NOMO-1 treated with DMSO at 0.1 percent for 48 hours (cell line): ENCODE data around the gene AP1G2.

Source experiments
- DNase-seq: peaks from one replicate; lab custom pipeline; 2025; ENCODE audit not compliant: unreplicated experiment; lab: John Stamatoyannopoulos, UW

The AP1G2 gene

DNA sequence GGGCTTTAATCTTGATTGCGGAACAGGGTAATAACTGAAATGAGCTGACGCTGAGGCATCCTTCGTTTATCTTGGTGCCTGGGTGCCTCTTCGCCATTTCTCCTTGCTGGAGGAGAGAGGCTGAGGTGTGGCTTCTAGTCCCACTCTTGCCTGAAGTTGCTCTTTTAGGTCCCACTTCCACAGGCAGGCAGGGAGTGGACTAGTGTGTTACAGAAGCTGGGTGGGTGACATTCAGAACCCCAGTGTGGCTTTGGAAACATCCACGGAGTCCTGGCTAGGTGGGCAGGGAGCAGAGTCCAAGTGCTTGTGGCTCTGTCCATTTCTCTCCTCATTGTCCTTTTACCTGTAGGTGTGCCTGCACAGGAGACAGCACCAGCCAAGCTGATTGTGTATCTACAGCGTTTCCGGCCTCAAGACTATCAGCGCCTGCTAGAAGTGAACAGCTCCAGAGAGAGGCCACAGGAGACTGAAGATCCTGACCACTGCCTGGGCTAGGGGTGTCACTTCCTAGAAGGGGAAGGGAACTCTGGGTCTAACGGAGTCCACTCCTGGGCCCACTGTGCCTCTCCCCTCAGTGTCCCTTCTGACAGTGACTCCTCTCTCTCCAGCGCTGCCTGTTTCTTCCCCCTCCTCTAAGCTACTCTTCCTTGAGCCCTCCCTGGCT is 9.1 kb downstream of the AP1G2 start:
- no peak for DNase-seq

DNA sequence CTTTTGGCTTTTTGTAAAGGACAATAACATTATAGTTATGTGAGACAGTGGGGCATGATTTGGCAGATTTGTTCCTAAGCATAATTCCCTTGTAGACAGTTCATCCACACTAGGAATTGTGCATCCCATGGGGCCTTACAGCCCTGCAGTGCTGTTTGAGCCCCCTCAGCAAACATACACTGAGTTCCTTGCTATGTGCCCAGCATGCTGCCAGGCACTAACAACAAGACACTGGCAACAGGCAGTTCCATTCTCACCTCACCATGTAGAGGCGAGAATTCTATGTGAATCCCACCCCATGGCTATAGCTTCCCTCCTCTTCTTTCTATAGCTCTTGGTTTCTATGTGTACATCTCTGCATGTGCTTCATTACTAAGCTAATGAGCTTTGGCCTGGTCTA is 9.6 kb downstream of the AP1G2 start:
- no peak for DNase-seq

DNA sequence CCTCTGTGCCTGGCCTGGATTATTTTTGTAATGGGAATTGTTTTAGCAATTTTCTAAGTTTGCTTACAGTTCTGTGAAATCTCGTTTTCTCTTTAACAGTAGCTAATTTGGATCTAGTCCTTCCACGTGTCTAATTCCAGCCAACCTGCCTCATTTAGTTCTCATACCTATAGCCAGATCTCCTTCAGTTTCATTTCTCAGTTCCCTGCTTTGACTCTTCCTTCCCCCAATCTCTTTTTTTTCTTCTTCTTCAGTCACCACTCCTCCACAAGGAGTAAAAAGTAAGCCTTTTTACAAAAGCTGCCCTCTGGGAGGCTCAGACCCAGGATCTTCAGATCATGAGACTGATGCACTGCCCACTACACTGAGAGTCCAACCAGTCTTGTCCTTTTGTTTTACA is 10.1 kb downstream of the AP1G2 start:
- no peak for DNase-seq

DNA sequence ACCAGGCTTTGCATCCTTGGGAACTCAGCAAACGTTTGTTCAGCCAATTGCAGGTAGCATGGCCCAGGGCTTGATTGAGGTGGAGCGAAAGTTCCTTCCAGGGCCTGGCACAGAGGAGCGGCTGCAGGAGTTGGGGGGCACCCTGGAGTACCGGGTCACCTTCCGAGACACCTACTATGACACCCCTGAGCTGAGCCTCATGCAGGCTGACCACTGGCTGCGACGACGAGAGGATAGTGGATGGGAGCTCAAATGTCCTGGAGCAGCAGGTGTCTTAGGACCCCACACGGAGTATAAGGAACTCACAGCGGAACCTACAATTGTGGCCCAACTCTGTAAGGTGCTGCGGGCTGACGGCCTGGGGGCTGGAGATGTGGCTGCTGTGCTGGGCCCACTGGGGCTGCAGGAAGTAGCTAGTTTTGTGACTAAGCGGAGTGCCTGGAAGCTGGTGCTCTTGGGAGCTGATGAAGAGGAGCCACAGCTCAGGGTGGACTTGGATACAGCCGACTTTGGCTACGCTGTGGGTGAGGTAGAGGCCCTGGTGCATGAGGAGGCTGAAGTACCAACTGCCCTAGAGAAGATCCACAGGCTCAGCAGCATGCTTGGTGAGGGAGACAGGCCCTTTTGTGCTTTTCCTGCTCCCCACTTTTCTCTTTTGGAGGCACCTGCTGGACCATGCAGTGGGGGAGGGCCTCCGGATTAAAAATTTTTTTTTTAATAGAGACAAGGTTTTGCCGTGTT is 10.7 kb downstream of the AP1G2 start:
- DNase-seq = peak; percentile 31

DNA sequence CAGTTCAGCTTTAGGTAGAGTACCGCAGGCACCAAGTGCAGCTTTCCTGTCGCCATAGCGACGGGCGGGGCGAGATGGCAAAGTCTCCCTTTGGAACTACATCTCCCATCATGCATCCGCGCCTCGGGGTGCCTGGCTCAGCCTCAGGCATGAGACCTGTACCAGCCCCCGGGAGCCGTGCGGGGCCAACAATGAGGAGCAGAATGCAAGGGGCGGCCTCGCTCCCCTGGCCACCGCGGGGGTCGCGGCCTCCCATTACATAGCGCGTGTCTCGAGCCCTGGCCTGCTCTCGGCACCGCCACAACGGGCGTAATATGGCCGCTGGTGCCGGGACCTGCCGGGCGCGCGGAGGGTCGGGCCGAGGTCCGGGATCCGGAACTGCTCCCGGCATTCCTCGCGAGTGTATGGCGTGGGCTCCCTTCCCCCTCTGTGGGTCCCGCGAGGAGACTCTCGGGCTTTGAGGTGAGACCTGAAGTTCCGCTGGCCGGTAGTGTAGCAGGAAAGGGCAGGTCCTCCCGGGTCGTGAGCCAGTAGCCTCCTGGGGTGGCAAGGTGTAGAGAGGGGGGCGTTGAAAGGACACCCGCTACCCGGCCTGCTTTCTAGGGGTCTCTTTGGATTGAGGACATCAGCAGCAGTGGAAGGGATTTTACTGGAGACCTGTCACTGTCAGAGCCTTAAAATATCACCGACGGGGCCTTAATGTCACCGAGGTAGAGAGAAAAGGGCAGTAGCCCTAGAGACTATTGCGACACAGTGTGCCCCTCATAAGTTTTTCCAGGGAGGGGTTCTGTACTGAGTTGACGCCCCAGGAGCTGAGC is 11.5 kb downstream of the AP1G2 start, which contains the start of gene THTPA:
Gene THTPA, plus strand, starts transcription at position 390 of the 818 bp plus-strand sequence. CDS start 487 bp downstream, outside the sequence.
- DNase-seq = peak; percentile 87

DNA sequence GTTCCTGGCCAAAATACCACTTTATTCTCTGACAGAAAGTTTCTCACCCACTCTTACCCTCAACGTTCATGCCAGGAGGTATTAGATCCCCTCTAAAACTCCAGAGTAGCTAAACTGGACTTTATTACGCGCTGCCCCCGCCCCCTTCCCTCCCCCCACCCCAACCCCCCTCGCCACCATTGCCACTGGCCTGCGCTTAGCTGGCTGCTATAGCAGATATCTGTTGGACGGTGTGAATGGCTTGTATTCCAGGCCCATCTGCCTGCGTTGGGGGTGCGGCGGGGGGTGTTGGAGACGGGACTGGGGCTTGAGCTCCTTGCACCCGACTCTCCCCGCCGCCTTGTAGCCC is 12.1 kb downstream of the AP1G2 start:
- DNase-seq = no peak

DNA sequence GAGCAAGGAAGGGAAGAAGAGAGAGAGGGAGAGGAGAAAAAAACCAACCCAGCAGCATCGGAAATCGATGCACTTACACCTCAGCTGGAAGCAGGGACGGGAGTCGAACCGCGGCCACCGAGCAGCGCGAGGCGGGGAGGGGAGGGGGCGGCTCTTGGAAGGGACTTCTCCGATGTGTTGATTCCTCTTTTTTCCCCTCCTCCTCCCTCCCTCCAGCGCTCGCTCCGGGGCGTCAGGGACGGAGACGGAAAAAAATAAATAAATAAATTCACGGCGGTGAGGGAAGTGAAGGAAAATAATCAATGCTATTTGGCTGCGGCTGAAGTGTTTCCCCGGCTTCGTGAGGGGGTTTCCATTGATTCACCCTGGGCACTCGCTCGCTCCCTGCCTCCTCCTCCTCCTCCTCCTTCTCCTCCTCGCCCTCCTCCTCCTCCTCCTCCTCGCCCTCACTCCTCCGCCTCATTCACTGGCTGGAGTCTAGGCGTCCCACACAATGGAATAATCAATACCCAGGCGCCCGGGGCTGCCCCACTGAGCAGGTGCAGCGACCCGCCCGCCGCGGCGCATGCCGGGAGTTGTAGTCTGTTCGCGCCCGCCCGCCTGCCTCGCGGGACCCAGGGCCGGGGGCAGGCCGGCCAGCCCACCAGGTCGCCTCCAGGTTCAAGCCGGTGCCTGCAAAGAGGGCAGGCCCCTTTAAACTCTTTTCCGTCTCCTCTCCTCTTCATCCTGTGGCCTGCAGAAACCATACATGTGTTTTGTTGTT is 16.1 kb downstream of the AP1G2 start, which contains the start of gene ZFHX2:
Gene ZFHX2, minus strand, starts transcription at position 500 of the 763 bp plus-strand sequence. CDS start 16,440 bp downstream, outside the sequence.
- DNase-seq = peak; percentile 43

DNA sequence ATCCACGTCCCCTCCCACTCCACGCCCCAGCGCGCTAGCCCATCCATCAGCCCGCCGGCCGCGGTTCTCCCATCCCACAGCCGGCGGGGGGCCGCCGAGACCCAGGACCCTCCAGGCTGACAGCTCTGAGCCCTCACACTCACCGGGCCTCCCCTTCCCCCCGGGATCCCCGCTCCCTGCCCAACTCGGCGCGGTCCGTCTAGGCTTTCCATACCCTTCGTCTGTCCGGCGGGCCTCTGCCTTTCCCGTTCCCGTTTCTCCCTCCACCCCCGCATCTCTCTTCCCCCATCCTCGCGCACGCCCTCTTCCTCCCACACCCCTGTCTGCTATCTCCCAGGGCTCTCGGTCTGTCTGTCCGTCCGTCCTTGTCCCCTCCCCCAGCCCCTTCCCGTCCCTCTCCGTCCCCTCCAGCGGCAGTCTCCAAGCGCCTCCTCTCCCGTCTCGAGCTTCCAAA is 16.8 kb downstream of the AP1G2 start:
- no peak for DNase-seq

DNA sequence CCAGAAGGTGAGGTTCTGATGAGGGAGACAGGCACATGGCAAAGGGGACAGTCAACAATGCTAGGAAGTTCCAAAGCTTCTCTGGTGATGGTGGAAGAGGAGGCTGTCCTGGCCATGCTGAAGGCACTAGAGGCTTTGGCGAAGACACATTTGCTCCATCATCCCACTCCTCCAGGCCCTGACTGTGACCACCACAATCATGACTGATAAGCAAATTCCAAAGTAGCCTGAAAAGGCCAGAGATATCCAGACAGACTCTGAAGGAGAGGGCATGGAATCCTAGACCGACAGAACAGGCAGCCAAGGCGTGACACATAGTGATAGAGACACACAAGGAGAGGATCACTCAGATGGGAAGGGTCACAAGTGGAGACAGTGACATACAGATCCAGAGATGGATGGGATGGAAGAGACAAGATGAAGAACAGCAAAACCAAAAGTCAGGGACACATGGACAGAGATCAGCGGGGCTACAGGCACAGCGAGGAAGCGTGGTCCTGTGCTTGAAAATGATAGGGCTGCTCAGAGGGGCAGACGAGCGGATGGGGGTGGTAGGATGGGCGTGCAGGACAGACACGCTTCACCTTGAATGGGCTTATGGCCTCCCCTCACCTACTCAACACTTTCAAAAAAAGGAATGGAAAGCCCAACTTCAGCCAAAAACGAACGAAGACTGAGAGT is 17.3 kb downstream of the AP1G2 start:
- no peak for DNase-seq

DNA sequence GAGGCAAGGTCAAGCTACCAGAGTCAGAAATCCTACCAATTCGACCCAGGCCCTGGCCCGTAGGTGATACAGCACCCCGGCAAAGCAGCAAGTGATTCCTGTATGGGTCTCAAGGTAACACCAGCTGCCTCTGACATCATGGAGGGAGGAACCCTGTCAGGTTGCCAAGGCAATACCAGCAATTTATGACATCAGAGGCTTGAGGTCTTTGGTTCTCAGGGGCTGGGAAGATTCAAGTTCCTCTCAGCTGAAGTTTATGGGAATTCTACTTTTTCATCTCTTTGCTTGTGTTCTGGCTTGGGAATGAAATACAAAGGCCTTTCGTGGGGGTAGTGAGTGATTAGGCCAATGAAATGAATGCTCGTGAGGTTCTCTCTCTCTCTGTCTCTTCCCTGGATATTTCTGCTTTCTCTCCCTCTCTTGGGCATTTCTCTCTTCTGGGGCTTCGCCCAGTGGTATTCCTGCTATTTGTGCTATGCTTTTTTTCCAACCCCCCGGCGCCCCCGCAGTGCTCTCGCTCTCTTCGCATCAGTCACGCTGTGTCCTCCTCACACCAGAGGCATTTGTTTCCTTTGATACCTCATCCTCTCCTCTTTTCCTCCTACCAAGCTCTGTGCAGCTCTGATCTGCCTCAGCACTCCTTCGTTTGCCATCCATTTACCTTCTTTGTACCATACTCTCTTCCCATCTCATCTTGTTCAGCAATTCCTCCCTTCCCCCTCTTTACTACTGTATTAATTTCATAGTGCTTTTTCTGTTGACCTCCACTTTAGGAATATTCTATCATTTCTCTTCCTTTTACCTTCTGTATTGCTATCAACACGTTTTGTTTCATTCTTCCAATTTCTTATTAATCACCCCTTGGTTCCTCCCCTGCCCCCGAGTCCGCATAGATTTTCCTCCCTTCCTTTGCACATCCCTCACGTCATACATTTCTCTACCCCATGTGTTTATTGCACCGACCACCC is 19.0 kb downstream of the AP1G2 start:
- no peak for DNase-seq

DNA sequence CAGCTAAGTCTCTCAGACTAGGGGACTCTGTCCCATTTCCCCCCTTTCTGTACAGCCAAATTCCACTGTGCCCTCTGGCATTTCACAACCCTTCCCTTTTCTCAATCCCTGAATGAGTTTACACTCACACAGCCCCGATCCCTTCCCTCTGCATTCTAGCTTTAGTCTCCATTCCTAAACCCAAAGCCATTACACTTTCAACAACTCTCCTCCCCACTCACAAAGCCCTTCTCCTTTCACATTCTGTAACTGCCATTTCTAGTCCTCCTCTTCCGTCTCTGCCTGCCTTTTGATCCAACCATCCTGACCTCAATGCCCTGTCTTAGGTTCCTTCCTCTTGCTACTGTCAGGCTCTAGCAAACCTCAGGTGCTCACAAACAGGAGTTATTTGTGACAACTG is 19.7 kb downstream of the AP1G2 start:
- no peak for DNase-seq

DNA sequence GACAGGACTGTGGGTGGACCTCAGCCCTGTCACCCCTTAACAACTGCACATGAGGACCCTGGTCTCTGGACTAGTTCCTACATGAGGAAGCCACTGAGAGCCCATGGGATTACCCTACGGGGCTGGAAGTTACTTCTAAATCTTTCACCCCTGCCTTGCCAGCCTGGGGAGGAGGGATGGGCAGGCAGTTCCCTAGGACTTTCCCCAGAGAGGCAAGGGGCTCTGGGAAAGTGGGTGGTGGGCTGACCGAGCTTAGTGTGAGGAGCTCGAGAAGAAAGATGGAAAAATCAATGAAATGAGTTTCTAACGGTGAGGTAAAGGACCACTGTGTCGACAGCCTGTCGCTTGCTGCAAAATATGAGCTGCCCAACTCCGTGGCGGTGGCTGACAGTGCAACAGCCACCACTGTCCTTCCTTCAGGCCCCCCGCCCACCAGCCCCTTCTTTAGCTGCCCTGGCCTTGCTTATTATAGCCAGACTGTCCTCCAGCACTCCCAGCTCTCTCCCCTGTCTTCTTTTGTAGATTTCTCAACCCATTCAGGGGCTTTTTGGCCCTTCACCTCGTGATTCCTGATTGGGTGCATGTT is 21.0 kb downstream of the AP1G2 start:
- DNase-seq = no peak

DNA sequence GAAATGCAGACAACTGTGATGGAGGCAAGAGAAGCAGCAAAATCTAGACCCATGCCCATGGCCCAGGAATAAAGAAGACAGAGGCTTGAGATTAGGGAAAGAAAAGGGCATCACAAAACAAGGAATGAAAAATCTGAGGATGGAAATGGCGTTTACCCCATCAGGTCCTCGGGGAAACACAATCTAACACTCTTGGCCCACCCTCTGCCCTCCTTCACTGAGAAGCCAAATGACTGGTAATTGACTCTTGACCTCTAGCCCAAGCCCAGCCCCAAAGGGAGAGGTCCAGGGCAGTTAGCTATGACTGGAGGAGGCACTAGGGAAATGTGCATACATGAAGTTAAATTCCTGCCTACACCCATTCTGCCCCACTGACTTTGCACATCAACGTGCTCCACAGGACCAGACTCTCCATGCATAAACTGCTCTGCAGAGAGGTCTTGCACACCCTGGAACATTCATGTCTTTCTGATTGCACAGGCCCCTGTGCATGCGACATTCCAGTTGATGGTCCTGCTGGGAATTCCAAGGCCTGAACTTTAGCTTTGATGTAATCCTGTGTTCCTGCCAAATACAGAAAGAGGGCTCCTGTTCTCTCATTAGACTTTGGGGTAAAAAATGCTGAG is 21.7 kb downstream of the AP1G2 start:
- DNase-seq = no peak

DNA sequence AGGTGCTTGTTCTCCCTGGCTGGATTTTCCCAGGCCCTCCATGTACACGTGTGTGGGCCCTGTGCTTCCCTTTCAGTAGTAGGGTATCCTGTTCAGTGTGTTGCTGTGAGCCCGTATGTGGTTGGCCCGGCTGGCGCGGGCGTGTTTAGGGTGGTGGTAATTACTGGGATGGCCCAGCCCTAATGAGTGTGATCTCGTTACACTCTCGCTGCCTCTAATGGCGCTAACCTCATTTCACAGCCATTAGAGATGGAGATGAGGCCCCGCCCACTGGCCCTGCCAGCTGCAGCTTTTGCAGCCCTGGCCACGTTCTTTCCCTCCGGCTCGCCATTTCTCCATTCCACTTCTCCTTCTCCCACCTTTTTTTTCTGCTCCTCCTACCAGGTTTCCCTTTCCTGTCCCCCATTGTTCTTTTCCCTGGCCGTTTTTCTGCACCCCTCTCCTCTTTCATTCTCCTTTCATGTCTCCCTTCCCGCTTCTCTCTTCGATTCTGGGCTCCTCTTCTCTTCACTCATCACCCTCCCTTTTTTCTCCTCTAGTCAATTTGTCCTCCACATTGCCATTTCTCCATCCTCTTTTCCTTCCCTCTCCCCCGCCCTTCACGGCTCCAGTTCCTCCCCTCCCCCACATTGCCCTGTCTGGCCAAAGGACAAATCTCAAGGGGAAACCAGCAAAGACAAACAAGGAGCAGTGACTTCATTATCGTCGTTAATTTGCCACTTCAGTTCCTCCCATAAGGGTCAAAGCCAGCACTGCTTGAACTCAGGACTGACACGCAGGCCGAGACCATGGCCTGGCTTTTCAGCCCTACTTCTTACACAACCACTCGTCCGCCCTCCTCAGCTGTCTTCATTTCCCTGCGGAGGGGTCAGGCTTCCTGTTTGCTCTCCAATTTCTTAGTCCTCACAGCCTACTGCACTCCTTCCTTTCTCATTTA is 22.8 kb downstream of the AP1G2 start:
- no peak for DNase-seq

DNA sequence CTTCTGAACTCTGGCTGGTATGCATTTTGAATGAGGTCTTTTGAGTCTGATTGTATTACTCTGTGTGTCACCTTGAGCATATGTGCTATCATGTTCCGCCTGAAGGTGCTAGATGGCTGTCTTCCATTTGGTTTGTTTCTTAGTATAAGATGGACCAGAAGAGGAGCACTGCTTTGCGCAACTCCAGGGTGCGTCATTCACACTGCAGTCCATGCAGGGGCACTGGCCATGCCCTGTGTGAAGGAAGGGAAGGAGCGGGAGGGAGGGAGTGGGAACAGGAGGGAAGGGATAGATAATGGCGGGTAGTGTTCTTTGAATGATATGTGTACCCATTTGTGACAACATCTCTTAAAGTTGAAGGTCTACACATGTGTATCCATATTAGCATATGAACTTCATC is 24.2 kb downstream of the AP1G2 start:
- no peak for DNase-seq

DNA sequence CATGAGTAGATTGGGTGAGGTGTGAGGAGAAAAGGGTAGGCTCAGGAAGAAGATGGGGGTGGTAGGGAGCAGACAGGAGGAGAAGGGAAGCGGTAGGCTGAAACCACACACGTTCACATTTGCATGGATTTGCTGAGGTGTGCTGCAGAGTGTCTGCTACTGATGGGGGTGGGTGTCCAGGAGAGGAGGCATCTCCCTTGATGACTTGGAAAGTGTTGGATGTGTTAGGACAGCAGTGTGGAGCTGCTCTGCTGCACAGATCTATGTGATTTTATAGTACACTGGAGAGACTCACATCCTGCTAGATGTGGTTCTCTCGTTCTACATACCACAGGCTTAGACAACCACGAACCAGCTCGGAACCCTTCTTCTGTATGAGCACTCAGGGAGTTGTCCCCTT is 25.3 kb downstream of the AP1G2 start:
- DNase-seq = no peak

DNA sequence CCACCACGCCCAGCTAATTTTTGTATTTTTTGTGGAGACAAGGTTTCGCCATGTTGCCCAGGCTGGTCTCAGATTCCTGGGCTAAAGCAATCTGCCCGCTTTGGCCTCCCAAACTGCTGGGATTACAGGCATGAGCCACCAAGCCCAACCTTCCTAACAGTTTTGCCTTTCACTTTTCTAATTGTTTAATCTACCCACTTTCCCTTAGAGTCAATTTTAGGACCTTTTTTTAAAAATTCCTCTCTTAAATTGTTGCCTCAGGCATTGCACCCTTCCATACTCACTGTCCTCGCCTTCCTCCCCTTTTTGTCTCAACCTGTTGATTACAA is 27.5 kb downstream of the AP1G2 start:
- no peak for DNase-seq
